WTC11 (cell line): ENCODE measurements around the gene GALNT17. TPM values are rescaled to one million over a fixed set of nuclear protein-coding genes. Genes with fewer than 3 reads are reported as not detected.
A peak's percentile ranks its signal among the peaks of the same experiment; 100 is the strongest.

Experiments used
- ATAC-seq: fragments of 200-7000 bp; cut with Tn5 transposase; 2 replicates; pipeline ENCODE4 v1.10.0; 2021; ENCODE audit warnings: mild to moderate bottlenecking, moderate library complexity
- CTCF ChIA-PET: fragments of 300-600 bp; sonication (Branson Sonifier 250); formaldehyde crosslinking; loops from one replicate; lab custom pipeline; 2021; ENCODE audit warnings: antibody characterized with exemption; lab: Charles Lee
- POLR2A ChIA-PET: fragments of 350-600 bp; sonication (Branson Sonifier 250); formaldehyde crosslinking; loops from one replicate; lab custom pipeline; 2021; ENCODE audit warnings: antibody characterized with exemption; lab: Charles Lee
- DNase-seq: peaks from one replicate; pipeline ENCODE4 v3.0.0; 2021; ENCODE audit warnings: low spot score
- H3K27ac Mint-ChIP-seq: 2 replicates; pipeline ENCODE4 v1.8.0; 2021; ENCODE audit warnings: mixed read lengths
- H3K27me3 Mint-ChIP-seq: 2 replicates; pipeline ENCODE4 v1.8.0; 2021; ENCODE audit warnings: low read depth, mild to moderate bottlenecking, moderate library complexity, mixed read lengths
- H3K36me3 Mint-ChIP-seq: 2 replicates; pipeline ENCODE4 v1.8.0; 2021; ENCODE audit warnings: mixed read lengths
- H3K4me1 Mint-ChIP-seq: 2 replicates; pipeline ENCODE4 v1.8.0; 2022; ENCODE audit warnings: mixed read lengths
- H3K4me3 Mint-ChIP-seq: 2 replicates; pipeline ENCODE4 v1.8.0; 2021; ENCODE audit warnings: mild to moderate bottlenecking, moderate library complexity, mixed read lengths
- H3K9me3 Mint-ChIP-seq: 2 replicates; pipeline ENCODE4 v1.8.0; 2021; ENCODE audit warnings: mixed read lengths
- EMX1 ChIP-seq: fragments of 250-450 bp; sonication (Bioruptor Pico); IDR thresholded peaks from 2 replicates; pipeline ENCODE4 v1.8.0; 2021; ENCODE audit warnings: mild to moderate bottlenecking
- ESRRA ChIP-seq: sonication (generic); formaldehyde crosslinking; IDR thresholded peaks from 2 replicates; pipeline ENCODE4 v1.8.1; 2022; ENCODE audit warnings: mild to moderate bottlenecking, missing genetic modification reagents, borderline replicate concordance
- HMGA2 ChIP-seq: fragments of 250-450 bp; sonication (Bioruptor Pico); IDR thresholded peaks from 2 replicates; pipeline ENCODE4 v1.4.0; 2021; ENCODE audit warnings: mild to moderate bottlenecking, moderate library complexity
- IRF2 ChIP-seq: sonication (generic); formaldehyde crosslinking; IDR thresholded peaks from 2 replicates; pipeline ENCODE4 v1.8.0; 2022; ENCODE audit warnings: low read depth, missing genetic modification reagents, borderline replicate concordance
- JAZF1 ChIP-seq: fragments of 250-450 bp; sonication (Bioruptor Pico); IDR thresholded peaks from 2 replicates; pipeline ENCODE4 v1.9.0; 2021; ENCODE audit warnings: moderate library complexity, mild to moderate bottlenecking, inconsistent platforms
- KAT7 ChIP-seq: sonication (generic); formaldehyde crosslinking; IDR thresholded peaks from 2 replicates; pipeline ENCODE4 v1.8.1; 2023; ENCODE audit warnings: missing genetic modification reagents, mild to moderate bottlenecking, borderline replicate concordance
- NFATC4 ChIP-seq: fragments of 250-450 bp; sonication (Bioruptor Pico); IDR thresholded peaks from 2 replicates; pipeline ENCODE4 v1.9.0; 2021; ENCODE audit warnings: mild to moderate bottlenecking
- NR1H2 ChIP-seq: sonication (generic); formaldehyde crosslinking; IDR thresholded peaks from 2 replicates; pipeline ENCODE4 v1.9.0; 2021; ENCODE audit warnings: mild to moderate bottlenecking, moderate library complexity, missing genetic modification reagents
- RELA ChIP-seq: sonication (generic); formaldehyde crosslinking; IDR thresholded peaks from 2 replicates; pipeline ENCODE4 v1.8.1; 2022; ENCODE audit warnings: missing genetic modification reagents, mild to moderate bottlenecking, borderline replicate concordance
- SMAD4 ChIP-seq: sonication (generic); formaldehyde crosslinking; IDR thresholded peaks from 2 replicates; pipeline ENCODE4 v1.8.0; 2022; ENCODE audit warnings: mild to moderate bottlenecking, missing genetic modification reagents
- ZBTB21 ChIP-seq: sonication (generic); formaldehyde crosslinking; IDR thresholded peaks from 2 replicates; pipeline ENCODE4 v1.8.1; 2023; ENCODE audit warnings: mild to moderate bottlenecking, missing genetic modification reagents, borderline replicate concordance
- ZNF121 ChIP-seq: sonication (generic); formaldehyde crosslinking; IDR thresholded peaks from 2 replicates; pipeline ENCODE4 v1.8.0; 2023; ENCODE audit warnings: missing genetic modification reagents
- total RNA-seq: library from RNA; stranded (reverse); gene quantifications from 3 replicates; pipeline ENCODE4 v1.2.3, GENCODE V29; 2021
- TF ChIP-seq, protein P1 (sequence below): sonication (generic); formaldehyde crosslinking; IDR thresholded peaks from 2 replicates; pipeline ENCODE4 v1.8.1; 2023; ENCODE audit warnings: mild to moderate bottlenecking, missing genetic modification reagents
- TF ChIP-seq, protein P2 (sequence below): sonication (generic); formaldehyde crosslinking; IDR thresholded peaks from 2 replicates; pipeline ENCODE4 v1.8.1; 2022; ENCODE audit warnings: low read depth, mild to moderate bottlenecking, moderate library complexity, missing genetic modification reagents, borderline replicate concordance
- TF ChIP-seq, protein P3 (sequence below): sonication (generic); formaldehyde crosslinking; IDR thresholded peaks from 2 replicates; pipeline ENCODE4 v1.8.0; 2022; ENCODE audit warnings: mild to moderate bottlenecking, missing genetic modification reagents
- TF ChIP-seq, protein P4 (sequence below): sonication (generic); formaldehyde crosslinking; IDR thresholded peaks from 2 replicates; pipeline ENCODE4 v1.8.0; 2022; ENCODE audit warnings: mild to moderate bottlenecking, missing genetic modification reagents
- TF ChIP-seq, protein P5 (sequence below): sonication (generic); formaldehyde crosslinking; IDR thresholded peaks from 2 replicates; pipeline ENCODE4 v1.8.1; 2023; ENCODE audit warnings: mild to moderate bottlenecking, moderate library complexity, missing genetic modification reagents
- TF ChIP-seq, protein P6 (sequence below): fragments of 250-450 bp; sonication (Bioruptor Pico); IDR thresholded peaks from 2 replicates; pipeline ENCODE4 v1.9.0; 2021; ENCODE audit warnings: mild to moderate bottlenecking
- TF ChIP-seq, protein P7 (sequence below): sonication (generic); formaldehyde crosslinking; IDR thresholded peaks from 2 replicates; pipeline ENCODE4 v1.8.1; 2022; ENCODE audit warnings: low read depth, missing genetic modification reagents, borderline replicate concordance
- TF ChIP-seq, protein P8 (sequence below): sonication (generic); formaldehyde crosslinking; IDR thresholded peaks from 2 replicates; pipeline ENCODE4 v1.8.0; 2023; ENCODE audit warnings: missing genetic modification reagents, mild to moderate bottlenecking, borderline replicate concordance

The GALNT17 gene
- total RNA-seq, 1 experiment from 2014 or later: 61.1 TPM

DNA sequence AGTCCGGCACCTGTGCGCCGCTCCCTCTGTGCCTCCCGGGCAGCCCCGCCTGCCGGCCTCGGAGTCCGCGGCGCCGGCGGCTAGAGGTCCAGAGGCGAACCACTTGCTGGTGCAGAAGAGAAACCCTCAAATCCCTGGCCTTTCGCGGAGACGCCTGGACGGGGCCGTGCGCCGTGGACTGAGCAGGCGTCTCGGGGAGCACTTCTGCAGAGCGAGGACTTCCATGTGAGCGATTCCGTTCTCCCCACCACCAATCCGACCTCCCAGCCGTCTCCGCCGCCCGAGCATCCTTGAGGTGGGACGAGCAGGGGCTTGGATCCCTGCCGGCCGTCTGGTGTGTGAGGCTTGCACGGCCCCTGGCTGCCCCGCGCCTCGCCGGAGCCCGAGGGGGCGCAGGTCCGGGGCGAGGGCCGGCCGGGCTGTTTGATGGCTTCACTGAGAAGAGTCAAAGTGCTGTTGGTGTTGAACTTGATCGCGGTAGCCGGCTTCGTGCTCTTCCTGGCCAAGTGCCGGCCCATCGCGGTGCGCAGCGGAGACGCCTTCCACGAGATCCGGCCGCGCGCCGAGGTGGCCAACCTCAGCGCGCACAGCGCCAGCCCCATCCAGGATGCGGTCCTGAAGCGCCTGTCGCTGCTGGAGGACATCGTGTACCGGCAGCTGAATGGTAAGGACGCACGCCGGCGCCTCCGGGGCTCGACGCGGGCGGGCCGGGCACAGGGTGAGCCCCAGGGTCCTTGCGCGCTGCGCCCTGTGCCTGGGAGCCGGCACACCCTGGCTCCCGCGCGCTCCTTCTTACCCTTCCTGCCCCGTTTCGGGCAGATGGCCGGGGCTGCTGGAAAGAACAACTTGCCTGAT, 660 bp downstream of the GALNT17 start:
- peak overlapping the region; percentile 93 for H3K4me3 Mint-ChIP-seq
- CTCF ChIA-PET: no interaction called here
- H3K9me3 Mint-ChIP-seq: no peaks in the 10 kb centered on the region
- ATAC-seq (peak; percentile 14), DNase-seq (peak; percentile 62)
- H3K36me3 Mint-ChIP-seq: peaks cover 13% of the 10 kb centered on the region
- peaks cover 45% of the 10 kb centered on the region for H3K4me1 Mint-ChIP-seq
- no peak overlapping the region for H3K27ac Mint-ChIP-seq
- POLR2A ChIA-PET: no interaction called here
- no peaks in the 10 kb centered on the region for H3K27me3 Mint-ChIP-seq
- TF ChIP-seq IRF2 (CRISPR knock-in tag) (no peak), RELA (CRISPR knock-in tag) (no peak; the same call in 1 of the 2 replicates), ESRRA (no peak), NFATC4 (CRISPR knock-in tag) (no peak), SMAD4 (CRISPR knock-in tag) (no peak), JAZF1 (CRISPR knock-in tag) (no peak), KAT7 (CRISPR knock-in tag) (0 out of 2 replicates have a peak, but pooled peaks have one; percentile 37), ZBTB21 (CRISPR knock-in tag) (no peak), ZNF121 (CRISPR knock-in tag) (no peak), EMX1 (CRISPR knock-in tag) (no peak), NR1H2 (no peak), HMGA2 (CRISPR knock-in tag) (no peak)
- TF ChIP-seq, protein P1, sequence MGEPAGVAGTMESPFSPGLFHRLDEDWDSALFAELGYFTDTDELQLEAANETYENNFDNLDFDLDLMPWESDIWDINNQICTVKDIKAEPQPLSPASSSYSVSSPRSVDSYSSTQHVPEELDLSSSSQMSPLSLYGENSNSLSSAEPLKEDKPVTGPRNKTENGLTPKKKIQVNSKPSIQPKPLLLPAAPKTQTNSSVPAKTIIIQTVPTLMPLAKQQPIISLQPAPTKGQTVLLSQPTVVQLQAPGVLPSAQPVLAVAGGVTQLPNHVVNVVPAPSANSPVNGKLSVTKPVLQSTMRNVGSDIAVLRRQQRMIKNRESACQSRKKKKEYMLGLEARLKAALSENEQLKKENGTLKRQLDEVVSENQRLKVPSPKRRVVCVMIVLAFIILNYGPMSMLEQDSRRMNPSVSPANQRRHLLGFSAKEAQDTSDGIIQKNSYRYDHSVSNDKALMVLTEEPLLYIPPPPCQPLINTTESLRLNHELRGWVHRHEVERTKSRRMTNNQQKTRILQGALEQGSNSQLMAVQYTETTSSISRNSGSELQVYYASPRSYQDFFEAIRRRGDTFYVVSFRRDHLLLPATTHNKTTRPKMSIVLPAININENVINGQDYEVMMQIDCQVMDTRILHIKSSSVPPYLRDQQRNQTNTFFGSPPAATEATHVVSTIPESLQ (CRISPR knock-in tag): no peak
- TF ChIP-seq, protein P2, sequence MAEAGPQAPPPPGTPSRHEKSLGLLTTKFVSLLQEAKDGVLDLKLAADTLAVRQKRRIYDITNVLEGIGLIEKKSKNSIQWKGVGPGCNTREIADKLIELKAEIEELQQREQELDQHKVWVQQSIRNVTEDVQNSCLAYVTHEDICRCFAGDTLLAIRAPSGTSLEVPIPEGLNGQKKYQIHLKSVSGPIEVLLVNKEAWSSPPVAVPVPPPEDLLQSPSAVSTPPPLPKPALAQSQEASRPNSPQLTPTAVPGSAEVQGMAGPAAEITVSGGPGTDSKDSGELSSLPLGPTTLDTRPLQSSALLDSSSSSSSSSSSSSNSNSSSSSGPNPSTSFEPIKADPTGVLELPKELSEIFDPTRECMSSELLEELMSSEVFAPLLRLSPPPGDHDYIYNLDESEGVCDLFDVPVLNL (CRISPR knock-in tag): no peak
- TF ChIP-seq, protein P3, sequence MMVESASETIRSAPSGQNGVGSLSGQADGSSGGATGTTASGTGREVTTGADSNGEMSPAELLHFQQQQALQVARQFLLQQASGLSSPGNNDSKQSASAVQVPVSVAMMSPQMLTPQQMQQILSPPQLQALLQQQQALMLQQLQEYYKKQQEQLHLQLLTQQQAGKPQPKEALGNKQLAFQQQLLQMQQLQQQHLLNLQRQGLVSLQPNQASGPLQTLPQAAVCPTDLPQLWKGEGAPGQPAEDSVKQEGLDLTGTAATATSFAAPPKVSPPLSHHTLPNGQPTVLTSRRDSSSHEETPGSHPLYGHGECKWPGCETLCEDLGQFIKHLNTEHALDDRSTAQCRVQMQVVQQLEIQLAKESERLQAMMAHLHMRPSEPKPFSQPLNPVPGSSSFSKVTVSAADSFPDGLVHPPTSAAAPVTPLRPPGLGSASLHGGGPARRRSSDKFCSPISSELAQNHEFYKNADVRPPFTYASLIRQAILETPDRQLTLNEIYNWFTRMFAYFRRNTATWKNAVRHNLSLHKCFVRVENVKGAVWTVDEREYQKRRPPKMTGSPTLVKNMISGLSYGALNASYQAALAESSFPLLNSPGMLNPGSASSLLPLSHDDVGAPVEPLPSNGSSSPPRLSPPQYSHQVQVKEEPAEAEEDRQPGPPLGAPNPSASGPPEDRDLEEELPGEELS: peak; percentile 51; the same call in 1 of the 2 replicates
- TF ChIP-seq, protein P4, sequence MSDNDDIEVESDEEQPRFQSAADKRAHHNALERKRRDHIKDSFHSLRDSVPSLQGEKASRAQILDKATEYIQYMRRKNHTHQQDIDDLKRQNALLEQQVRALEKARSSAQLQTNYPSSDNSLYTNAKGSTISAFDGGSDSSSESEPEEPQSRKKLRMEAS (CRISPR knock-in tag): peak; percentile 72; the same call in 1 of the 2 replicates
- TF ChIP-seq, protein P5, sequence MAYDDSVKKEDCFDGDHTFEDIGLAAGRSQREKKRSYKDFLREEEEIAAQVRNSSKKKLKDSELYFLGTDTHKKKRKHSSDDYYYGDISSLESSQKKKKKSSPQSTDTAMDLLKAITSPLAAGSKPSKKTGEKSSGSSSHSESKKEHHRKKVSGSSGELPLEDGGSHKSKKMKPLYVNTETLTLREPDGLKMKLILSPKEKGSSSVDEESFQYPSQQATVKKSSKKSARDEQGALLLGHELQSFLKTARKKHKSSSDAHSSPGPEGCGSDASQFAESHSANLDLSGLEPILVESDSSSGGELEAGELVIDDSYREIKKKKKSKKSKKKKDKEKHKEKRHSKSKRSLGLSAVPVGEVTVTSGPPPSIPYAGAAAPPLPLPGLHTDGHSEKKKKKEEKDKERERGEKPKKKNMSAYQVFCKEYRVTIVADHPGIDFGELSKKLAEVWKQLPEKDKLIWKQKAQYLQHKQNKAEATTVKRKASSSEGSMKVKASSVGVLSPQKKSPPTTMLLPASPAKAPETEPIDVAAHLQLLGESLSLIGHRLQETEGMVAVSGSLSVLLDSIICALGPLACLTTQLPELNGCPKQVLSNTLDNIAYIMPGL: peak; percentile 68; the same call in 1 of the 2 replicates
- TF ChIP-seq, protein P6, sequence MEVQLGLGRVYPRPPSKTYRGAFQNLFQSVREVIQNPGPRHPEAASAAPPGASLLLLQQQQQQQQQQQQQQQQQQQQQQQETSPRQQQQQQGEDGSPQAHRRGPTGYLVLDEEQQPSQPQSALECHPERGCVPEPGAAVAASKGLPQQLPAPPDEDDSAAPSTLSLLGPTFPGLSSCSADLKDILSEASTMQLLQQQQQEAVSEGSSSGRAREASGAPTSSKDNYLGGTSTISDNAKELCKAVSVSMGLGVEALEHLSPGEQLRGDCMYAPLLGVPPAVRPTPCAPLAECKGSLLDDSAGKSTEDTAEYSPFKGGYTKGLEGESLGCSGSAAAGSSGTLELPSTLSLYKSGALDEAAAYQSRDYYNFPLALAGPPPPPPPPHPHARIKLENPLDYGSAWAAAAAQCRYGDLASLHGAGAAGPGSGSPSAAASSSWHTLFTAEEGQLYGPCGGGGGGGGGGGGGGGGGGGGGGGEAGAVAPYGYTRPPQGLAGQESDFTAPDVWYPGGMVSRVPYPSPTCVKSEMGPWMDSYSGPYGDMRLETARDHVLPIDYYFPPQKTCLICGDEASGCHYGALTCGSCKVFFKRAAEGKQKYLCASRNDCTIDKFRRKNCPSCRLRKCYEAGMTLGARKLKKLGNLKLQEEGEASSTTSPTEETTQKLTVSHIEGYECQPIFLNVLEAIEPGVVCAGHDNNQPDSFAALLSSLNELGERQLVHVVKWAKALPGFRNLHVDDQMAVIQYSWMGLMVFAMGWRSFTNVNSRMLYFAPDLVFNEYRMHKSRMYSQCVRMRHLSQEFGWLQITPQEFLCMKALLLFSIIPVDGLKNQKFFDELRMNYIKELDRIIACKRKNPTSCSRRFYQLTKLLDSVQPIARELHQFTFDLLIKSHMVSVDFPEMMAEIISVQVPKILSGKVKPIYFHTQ (CRISPR knock-in tag): no peak
- TF ChIP-seq, protein P7, sequence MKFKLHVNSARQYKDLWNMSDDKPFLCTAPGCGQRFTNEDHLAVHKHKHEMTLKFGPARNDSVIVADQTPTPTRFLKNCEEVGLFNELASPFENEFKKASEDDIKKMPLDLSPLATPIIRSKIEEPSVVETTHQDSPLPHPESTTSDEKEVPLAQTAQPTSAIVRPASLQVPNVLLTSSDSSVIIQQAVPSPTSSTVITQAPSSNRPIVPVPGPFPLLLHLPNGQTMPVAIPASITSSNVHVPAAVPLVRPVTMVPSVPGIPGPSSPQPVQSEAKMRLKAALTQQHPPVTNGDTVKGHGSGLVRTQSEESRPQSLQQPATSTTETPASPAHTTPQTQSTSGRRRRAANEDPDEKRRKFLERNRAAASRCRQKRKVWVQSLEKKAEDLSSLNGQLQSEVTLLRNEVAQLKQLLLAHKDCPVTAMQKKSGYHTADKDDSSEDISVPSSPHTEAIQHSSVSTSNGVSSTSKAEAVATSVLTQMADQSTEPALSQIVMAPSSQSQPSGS (CRISPR knock-in tag): no peak
- TF ChIP-seq, protein P8, sequence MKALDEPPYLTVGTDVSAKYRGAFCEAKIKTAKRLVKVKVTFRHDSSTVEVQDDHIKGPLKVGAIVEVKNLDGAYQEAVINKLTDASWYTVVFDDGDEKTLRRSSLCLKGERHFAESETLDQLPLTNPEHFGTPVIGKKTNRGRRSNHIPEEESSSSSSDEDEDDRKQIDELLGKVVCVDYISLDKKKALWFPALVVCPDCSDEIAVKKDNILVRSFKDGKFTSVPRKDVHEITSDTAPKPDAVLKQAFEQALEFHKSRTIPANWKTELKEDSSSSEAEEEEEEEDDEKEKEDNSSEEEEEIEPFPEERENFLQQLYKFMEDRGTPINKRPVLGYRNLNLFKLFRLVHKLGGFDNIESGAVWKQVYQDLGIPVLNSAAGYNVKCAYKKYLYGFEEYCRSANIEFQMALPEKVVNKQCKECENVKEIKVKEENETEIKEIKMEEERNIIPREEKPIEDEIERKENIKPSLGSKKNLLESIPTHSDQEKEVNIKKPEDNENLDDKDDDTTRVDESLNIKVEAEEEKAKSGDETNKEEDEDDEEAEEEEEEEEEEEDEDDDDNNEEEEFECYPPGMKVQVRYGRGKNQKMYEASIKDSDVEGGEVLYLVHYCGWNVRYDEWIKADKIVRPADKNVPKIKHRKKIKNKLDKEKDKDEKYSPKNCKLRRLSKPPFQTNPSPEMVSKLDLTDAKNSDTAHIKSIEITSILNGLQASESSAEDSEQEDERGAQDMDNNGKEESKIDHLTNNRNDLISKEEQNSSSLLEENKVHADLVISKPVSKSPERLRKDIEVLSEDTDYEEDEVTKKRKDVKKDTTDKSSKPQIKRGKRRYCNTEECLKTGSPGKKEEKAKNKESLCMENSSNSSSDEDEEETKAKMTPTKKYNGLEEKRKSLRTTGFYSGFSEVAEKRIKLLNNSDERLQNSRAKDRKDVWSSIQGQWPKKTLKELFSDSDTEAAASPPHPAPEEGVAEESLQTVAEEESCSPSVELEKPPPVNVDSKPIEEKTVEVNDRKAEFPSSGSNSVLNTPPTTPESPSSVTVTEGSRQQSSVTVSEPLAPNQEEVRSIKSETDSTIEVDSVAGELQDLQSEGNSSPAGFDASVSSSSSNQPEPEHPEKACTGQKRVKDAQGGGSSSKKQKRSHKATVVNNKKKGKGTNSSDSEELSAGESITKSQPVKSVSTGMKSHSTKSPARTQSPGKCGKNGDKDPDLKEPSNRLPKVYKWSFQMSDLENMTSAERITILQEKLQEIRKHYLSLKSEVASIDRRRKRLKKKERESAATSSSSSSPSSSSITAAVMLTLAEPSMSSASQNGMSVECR (CRISPR knock-in tag): peak; percentile 20
